Lower leg skin (tissue), 4 donors: Measurements from ENCODE around the gene TNFRSF6B. TPM values are rescaled to one million over a fixed set of nuclear protein-coding genes. Genes with fewer than 3 reads are reported as not detected.
A peak's percentile ranks its signal among the peaks of the same experiment; 100 is the strongest.

Experiments used
- DNase-seq, 2 donors: peaks; one replicate each; pipeline ENCODE4 v3.0.0-alpha.2; 2019; ENCODE audit warnings: low spot score in 2 of 2
- H3K4me3 ChIP-seq: fragments of 200-600 bp; sonication (generic); 2 replicates; pipeline ENCODE4 v1.5.1; 2017; ENCODE audit warnings: mild to moderate bottlenecking, low read depth; ENCODE audit not compliant: poor library complexity, severe bottlenecking
- POLR2A ChIP-seq, 2 donors: fragments of 450-650 bp; IDR thresholded peaks; one replicate each; pipeline ENCODE4 v1.6.1; 2016 to 2017; ENCODE audit warnings: antibody characterized with exemption in 2 of 2, mild to moderate bottlenecking in 1 of 2, moderate library complexity in 1 of 2
- WGBS, 2 donors: methylation state at CpG; one replicate each; pipeline ENCODE4 v1.1.5; 2018; 5-methylcytosine and 5-hydroxymethylcytosine counted together
- intact Hi-C: fragments of 100-400 bp; cut with DNase I; formaldehyde crosslinking; loops from one replicate; pipeline ENCODE4 v1.15.0; 2023; ENCODE audit warnings: low total_unique reads
- total RNA-seq, 4 donors: library from RNA; depleted of rRNA; stranded (reverse); fragments of >200 nt; gene quantifications; one replicate each; pipeline ENCODE4 v1.1.0, GENCODE V29; 2016
- TF ChIP-seq, protein P1 (sequence below), 3 donors: fragments of 450-650 bp; IDR thresholded peaks; one replicate each; pipeline ENCODE4 v1.5.1; 2016; ENCODE audit warnings: antibody characterized with exemption in 3 of 3, mild to moderate bottlenecking in 3 of 3, moderate library complexity in 2 of 3

The TNFRSF6B gene
- total RNA-seq, 4 donors from 2014 or later: 3.0 to 49.5 (median 12.1) TPM

DNA sequence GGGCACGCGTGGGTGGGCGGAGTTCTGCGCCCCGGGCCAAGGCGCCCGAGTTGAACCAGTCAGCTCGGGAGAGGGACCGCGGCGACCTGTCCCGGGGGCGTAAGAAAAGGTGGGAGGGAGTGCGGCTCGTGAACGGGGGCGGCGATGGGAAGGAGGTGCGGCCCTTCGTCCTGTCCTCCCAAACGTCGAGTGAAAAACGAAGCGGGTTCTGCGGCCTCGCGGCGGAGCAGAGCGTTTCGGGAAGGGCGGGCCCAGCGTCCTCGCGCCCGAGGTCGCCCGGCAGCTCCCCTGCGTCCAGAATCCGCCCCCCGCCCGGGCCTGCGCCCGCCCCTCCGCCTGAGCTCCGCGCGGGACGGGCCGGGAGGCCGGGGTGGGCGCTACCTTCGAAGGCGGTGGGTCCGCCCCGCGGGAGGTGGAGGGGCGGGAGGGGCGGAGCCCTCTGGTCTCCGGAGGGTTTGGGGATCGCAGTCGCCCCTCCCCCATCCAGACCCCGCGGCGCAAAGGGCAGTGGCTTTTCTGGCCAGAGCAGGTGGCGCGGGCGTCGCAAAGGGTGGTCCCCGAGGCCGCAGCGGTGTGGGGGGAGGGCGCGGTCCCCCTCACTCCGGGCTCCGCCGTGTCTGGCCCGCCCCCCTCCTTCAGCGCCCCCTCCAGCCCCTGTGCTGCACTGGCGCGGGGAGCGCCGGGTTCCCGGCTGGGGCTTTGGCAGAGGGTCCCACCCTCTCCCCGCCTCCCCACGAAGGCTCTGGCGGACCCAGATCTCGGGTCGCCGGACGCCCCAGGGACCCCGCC lies 44.1 kb upstream of the TNFRSF6B start:
- intact Hi-C loops: no loop called here
- whole genome bisulfite sequencing, 2 donors: 0 to 1% methylated on average over 58 to 68 of the region's 91 CpGs
- DNase-seq: no peak
- TF ChIP-seq, protein P1, sequence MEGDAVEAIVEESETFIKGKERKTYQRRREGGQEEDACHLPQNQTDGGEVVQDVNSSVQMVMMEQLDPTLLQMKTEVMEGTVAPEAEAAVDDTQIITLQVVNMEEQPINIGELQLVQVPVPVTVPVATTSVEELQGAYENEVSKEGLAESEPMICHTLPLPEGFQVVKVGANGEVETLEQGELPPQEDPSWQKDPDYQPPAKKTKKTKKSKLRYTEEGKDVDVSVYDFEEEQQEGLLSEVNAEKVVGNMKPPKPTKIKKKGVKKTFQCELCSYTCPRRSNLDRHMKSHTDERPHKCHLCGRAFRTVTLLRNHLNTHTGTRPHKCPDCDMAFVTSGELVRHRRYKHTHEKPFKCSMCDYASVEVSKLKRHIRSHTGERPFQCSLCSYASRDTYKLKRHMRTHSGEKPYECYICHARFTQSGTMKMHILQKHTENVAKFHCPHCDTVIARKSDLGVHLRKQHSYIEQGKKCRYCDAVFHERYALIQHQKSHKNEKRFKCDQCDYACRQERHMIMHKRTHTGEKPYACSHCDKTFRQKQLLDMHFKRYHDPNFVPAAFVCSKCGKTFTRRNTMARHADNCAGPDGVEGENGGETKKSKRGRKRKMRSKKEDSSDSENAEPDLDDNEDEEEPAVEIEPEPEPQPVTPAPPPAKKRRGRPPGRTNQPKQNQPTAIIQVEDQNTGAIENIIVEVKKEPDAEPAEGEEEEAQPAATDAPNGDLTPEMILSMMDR (IDR thresholded peaks at IDR 0.05): no peak
- TF ChIP-seq POLR2A (IDR thresholded peaks at IDR 0.05): no peak
- H3K4me3 ChIP-seq: peak overlapping the region; percentile 31

DNA sequence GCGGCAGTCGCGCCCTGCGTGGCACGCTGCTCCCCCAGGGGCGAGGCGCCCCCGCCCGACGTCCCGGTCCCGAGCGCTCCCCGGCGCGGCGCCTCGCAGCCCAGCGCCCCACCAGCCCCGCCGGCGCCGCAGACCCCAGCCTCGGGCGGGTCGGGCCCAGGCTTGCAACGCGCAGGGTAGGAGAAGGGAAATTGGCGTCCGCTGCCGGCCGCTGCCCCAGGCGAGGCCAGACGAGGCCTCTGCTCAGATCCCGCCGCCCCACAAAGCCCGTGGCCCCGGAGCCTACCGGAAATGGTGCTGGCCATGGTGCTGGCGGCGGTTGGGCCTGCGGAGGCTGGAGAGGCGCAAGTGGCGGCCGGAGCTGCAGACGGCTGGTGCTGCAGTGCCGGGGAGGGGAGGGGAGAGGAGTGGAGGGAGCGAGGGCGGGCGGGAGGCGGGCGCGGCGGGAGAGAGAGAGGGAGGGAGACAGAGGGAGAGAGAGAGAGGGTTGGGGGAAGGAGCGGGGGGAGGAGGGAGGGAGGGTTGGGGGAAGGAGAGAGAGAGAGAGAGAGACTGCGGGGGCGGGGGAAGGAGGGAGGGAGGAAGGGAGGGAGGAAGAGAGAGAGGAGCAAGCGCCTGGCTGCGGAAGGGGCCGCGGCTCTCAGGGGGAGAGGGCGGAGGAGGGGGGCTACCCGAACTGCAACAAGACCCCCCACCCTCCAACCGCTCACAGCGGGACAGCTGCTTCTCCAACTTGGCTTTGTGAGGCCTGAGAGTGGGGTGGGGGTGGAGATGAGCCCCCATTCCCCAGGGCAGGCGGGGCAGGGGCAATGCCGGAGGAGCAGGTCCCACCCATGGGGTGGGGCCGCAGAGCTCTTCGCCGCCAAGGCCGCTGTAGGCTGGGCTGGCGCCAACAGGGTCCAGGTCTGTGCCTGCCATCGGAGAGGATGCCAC lies 43.1 kb upstream of the TNFRSF6B start, which contains the start of gene STMN3:
Gene STMN3, minus strand, starts transcription at position 384 of the 933 bp plus-strand sequence. Its CDS starts 79 bp downstream, at position 305.
- 0 to 1% methylated on average over 32 to 58 of the region's 73 CpGs for WGBS, 2 donors
- no peak for TF ChIP-seq POLR2A (IDR thresholded peaks at IDR 0.05)
- TF ChIP-seq, protein P1 (IDR thresholded peaks at IDR 0.05): no peak
- DNase-seq: peak; percentile 79 to 97
- peak within 1 kb of the TSS; percentile 31 for H3K4me3 ChIP-seq
- intact Hi-C loops: no loop called here

DNA sequence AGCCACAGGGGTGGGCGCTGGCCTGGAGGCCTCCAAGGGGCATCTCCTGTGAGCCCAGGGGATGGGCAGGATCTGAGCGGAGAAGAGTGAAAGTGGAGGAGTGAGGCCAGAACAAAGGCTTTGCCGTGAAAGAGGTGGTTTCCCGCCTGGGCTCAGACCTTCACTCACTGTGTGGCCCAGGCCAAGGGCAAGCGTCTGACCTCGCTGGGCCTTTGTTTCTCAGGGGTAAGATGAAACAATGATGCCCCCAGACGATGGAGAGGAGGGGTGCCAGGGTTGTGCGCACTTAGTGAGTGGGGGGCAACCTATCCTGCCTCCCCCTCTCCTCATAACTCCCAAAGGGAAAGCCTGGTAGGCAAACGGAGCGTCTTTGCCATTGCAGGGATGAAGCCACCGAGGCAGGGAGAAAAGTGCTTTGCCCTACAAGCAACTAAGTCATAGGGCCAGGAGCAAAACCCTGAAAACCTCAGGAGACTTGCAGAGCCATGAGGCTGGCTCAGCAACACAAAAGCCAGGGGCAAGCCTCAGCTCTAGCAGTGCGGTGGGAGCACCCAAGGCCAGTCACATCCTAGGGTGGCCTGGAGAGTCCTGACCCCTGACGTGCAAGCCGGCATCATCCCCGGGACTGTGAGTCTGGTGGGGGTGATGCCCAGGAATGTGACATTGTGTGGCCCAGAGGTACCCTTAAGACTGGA lies 42.3 kb upstream of the TNFRSF6B start:
- H3K4me3 ChIP-seq: no peak overlapping the region
- 40 to 49% methylated on average over 14 to 15 of the region's 15 CpGs for WGBS, 2 donors
- intact Hi-C loops: no loop called here
- no peak for DNase-seq
- TF ChIP-seq, protein P1 (IDR thresholded peaks at IDR 0.05): no peak

DNA sequence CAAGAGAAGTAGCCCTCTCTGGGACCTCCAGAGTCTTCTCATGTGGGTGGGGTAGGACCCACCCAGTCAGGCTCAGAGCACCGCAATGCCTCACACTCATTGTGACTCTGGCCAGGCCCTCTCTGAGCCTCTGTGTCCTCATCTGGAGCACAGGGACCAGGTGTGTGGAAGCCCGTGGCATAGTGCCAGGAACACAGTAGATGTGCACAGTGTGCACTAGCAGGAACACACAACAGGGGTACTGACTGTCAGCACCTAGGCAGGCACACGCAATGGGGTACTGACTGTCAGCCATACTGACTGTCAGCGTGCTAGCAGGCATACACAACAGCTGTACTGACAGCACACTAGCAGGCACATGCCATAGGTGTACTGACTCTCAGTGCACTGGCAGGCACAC lies 41.2 kb upstream of the TNFRSF6B start:
- DNase-seq: peak in 1 of 2 donors; percentile 83
- TF ChIP-seq, protein P1 (IDR thresholded peaks at IDR 0.05): no peak
- TF ChIP-seq POLR2A (IDR thresholded peaks at IDR 0.05): no peak
- intact Hi-C loops: no loop called here
- H3K4me3 ChIP-seq: no peak overlapping the region
- WGBS, 2 donors: 43 to 53% methylated on average over 2 to 4 of the region's 4 CpGs

DNA sequence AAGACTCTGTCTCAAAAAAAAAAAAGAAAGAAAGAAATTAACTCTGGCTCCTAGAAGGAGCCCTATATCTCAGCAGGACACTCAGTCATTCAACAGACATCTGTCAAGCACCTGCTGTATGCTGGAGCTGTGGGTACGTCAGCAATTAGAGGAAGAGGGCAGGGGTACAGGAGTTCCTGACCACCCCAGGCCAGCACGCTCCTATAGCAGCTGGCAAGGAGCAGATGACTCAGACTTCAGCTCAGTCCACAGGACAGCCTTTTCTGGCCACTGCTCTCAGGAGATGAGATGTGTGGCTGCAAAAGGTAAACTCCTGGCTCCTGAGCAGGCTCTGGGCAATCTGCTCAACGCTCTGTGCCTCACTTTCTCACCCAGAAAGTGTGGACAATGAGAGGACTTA lies 40.0 kb upstream of the TNFRSF6B start:
- no peak for DNase-seq
- TF ChIP-seq, protein P1 (IDR thresholded peaks at IDR 0.05): no peak
- TF ChIP-seq POLR2A (IDR thresholded peaks at IDR 0.05): no peak
- WGBS, 2 donors: 82 to 95% methylated on average over 3 of the region's 3 CpGs
- no peak overlapping the region for H3K4me3 ChIP-seq
- intact Hi-C loops: no loop called here
